Stimulated activated CD8-positive, alpha-beta memory T cell treated with anti-CD3 and anti-CD28 coated beads, Interleukin-4, amount 100 ng/mL, for 1 hour (primary cell): ENCODE data around the gene CCL11.

Experiments used
- DNase-seq, 2 donors: peaks; one replicate each; pipeline ENCODE4 v3.0.0-alpha.2; 2020; ENCODE audit warnings: low read depth in 2 of 2, low spot score in 1 of 2

CCL11 gene

GRCh38 chr17:34257299-34257985 is 28.1 kb upstream of the CCL11 start:
- no peak for DNase-seq

- DNase-seq = no peak
Observed at GRCh38 chr17:34257986-34258326, 27.6 kb upstream of the CCL11 start.

GRCh38 chr17:34259146-34259545 is 26.4 kb upstream of the CCL11 start:
- no peak for DNase-seq

GRCh38 chr17:34260861-34261260 is 24.7 kb upstream of the CCL11 start:
- DNase-seq = no peak

- DNase-seq = no peak
Observed at GRCh38 chr17:34261568-34262337, 23.8 kb upstream of the CCL11 start.

- no peak for DNase-seq
Observed at GRCh38 chr17:34265711-34266110, 19.8 kb upstream of the CCL11 start.

GRCh38 chr17:34269969-34270368 is 15.6 kb upstream of the CCL11 start, which contains the start of gene CCL7:
TSS of gene CCL7 (plus strand) at chr17:34270221. CDS start at chr17:34270291, 70 bp downstream.
- DNase-seq = no peak

- DNase-seq = no peak
Observed at GRCh38 chr17:34275881-34276280, 9.7 kb upstream of the CCL11 start.

- no peak for DNase-seq
Observed at GRCh38 chr17:34276826-34277225, 8.7 kb upstream of the CCL11 start.

- DNase-seq = no peak
Observed at GRCh38 chr17:34283571-34283970, 2.0 kb upstream of the CCL11 start.

- DNase-seq = no peak
Observed at GRCh38 chr17:34287875-34288274, 2.3 kb downstream of the CCL11 start.

GRCh38 chr17:34290586-34290985 is 5.0 kb downstream of the CCL11 start:
- no peak for DNase-seq

GRCh38 chr17:34291721-34292348 is 6.3 kb downstream of the CCL11 start:
- no peak for DNase-seq

GRCh38 chr17:34299027-34299426 is 13.5 kb downstream of the CCL11 start:
- DNase-seq = no peak

GRCh38 chr17:34299956-34300577 is 14.5 kb downstream of the CCL11 start:
- DNase-seq = no peak

GRCh38 chr17:34300652-34301370 is 15.3 kb downstream of the CCL11 start:
- no peak for DNase-seq

- DNase-seq = no peak
Observed at GRCh38 chr17:34301986-34302385, 16.4 kb downstream of the CCL11 start.

GRCh38 chr17:34302636-34303035 is 17.1 kb downstream of the CCL11 start:
- no peak for DNase-seq

GRCh38 chr17:34303606-34304005 is 18.1 kb downstream of the CCL11 start:
- DNase-seq = no peak

GRCh38 chr17:34305061-34305460 is 19.5 kb downstream of the CCL11 start:
- DNase-seq = no peak

GRCh38 chr17:34305606-34306005 is 20.1 kb downstream of the CCL11 start:
- DNase-seq = no peak
